A673 (cell line): ENCODE measurements around the gene H2AZ2.

Source experiments
- EZH2 ChIP-seq: fragments of 200-600 bp; sonication (generic); IDR thresholded peaks from 2 replicates; pipeline ENCODE4 v1.6.1; 2017; ENCODE audit warnings: borderline replicate concordance, low read depth, mild to moderate bottlenecking, mixed read lengths, antibody characterized with exemption, low read length; ENCODE audit not compliant: poor library complexity, severe bottlenecking
- TF ChIP-seq, protein P1 (sequence below): fragments of 300-800, 200-600 bp; sonication (generic); conservative IDR thresholded peaks from 2 replicates; pipeline ENCODE4 v1.5.1; 2017; ENCODE audit warnings: low read depth, mild to moderate bottlenecking, antibody characterized with exemption, low read length, moderate library complexity, mixed read lengths

DNA sequence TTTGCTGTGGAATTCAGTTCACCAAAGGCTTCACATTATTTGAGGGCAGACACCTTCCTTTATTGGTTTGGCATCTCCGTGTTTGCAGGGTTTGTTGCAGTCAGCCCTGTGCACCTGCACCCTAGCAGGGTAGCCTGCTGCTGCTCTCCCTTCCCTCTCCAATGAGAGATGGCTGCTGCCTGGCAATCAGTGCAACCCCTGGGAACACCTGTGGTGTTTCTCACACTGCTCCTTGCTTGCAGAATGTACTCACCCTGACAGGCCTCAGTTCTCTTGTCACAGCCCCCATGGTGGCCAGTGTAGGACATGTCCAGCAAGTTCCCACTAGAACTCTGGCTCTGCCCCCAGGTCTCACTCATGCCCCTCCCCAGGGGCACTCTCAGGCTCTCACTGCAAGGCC lies 63.5 kb downstream of the H2AZ2 start:
- TF ChIP-seq, protein P1, sequence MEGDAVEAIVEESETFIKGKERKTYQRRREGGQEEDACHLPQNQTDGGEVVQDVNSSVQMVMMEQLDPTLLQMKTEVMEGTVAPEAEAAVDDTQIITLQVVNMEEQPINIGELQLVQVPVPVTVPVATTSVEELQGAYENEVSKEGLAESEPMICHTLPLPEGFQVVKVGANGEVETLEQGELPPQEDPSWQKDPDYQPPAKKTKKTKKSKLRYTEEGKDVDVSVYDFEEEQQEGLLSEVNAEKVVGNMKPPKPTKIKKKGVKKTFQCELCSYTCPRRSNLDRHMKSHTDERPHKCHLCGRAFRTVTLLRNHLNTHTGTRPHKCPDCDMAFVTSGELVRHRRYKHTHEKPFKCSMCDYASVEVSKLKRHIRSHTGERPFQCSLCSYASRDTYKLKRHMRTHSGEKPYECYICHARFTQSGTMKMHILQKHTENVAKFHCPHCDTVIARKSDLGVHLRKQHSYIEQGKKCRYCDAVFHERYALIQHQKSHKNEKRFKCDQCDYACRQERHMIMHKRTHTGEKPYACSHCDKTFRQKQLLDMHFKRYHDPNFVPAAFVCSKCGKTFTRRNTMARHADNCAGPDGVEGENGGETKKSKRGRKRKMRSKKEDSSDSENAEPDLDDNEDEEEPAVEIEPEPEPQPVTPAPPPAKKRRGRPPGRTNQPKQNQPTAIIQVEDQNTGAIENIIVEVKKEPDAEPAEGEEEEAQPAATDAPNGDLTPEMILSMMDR = no peak
- no peak for TF ChIP-seq EZH2
